GM23338 (cell line): ENCODE results near the gene ACTA2.

Experiments
- EZH2 ChIP-seq: fragments of 200-600 bp; sonication (generic); IDR thresholded peaks from one replicate; pipeline ENCODE4 v1.8.0; 2017; ENCODE audit warnings: antibody characterized with exemption, mild to moderate bottlenecking, low read depth; ENCODE audit not compliant: unreplicated experiment
- JUNB ChIP-seq: IDR thresholded peaks from one replicate; pipeline ENCODE4 v1.6.1; 2016; ENCODE audit warnings: antibody characterized with exemption; ENCODE audit not compliant: unreplicated experiment
- POLR2AphosphoS5 ChIP-seq: IDR thresholded peaks from 2 replicates; pipeline ENCODE4 v1.6.1; 2016; ENCODE audit warnings: antibody characterized with exemption, low read depth
- ZNF331 ChIP-seq: fragments of 250-450 bp; sonication (Bioruptor Pico); IDR thresholded peaks from 2 replicates; pipeline ENCODE4 v1.5.0; 2020; ENCODE audit warnings: low read depth, mild to moderate bottlenecking, moderate library complexity
- TF ChIP-seq, protein P1 (sequence below), 2 experiments: fragments of 200-600 bp in 1 of 2; sonication (generic) in 1 of 2; conservative IDR thresholded peaks; 2 replicates each; pipeline versions ENCODE4 v1.5.1 to v1.6.1; 2016 to 2017; ENCODE audit warnings: antibody characterized with exemption in 2 of 2, low read depth in 2 of 2, mild to moderate bottlenecking in 2 of 2, moderate library complexity in 1 of 2

GRCh38 chr10:88946200-88946599 is 6.4 kb downstream of the ACTA2 start:
- TF ChIP-seq, protein P1, sequence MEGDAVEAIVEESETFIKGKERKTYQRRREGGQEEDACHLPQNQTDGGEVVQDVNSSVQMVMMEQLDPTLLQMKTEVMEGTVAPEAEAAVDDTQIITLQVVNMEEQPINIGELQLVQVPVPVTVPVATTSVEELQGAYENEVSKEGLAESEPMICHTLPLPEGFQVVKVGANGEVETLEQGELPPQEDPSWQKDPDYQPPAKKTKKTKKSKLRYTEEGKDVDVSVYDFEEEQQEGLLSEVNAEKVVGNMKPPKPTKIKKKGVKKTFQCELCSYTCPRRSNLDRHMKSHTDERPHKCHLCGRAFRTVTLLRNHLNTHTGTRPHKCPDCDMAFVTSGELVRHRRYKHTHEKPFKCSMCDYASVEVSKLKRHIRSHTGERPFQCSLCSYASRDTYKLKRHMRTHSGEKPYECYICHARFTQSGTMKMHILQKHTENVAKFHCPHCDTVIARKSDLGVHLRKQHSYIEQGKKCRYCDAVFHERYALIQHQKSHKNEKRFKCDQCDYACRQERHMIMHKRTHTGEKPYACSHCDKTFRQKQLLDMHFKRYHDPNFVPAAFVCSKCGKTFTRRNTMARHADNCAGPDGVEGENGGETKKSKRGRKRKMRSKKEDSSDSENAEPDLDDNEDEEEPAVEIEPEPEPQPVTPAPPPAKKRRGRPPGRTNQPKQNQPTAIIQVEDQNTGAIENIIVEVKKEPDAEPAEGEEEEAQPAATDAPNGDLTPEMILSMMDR (conservative IDR thresholded peaks at IDR 0.05; ENCODE audit: low read depth in 2 of 2) = no peak
- no peak for TF ChIP-seq EZH2
- TF ChIP-seq POLR2AphosphoS5 = no peak
- TF ChIP-seq JUNB = no peak
- TF ChIP-seq ZNF331 = no peak
